PC-3 (cell line): ENCODE measurements around the gene ZNF785.

Experiments
- CTCF ChIP-seq: fragments of 300-600 bp; sonication (generic); conservative IDR thresholded peaks from 2 replicates; pipeline ENCODE4 v1.5.1; 2017; ENCODE audit warnings: antibody characterized with exemption, low read depth, mild to moderate bottlenecking, low read length
- EZH2 ChIP-seq: fragments of 300-600 bp; sonication (generic); IDR thresholded peaks from one replicate; pipeline ENCODE4 v1.6.1; 2017; ENCODE audit warnings: antibody characterized with exemption, mild to moderate bottlenecking, low read length; ENCODE audit not compliant: unreplicated experiment
- EZH2phosphoT487 ChIP-seq: fragments of 300-600 bp; sonication (generic); IDR thresholded peaks from 2 replicates; pipeline ENCODE4 v1.6.1; 2018; ENCODE audit warnings: mild to moderate bottlenecking, antibody characterized with exemption, low read length, borderline replicate concordance

DNA sequence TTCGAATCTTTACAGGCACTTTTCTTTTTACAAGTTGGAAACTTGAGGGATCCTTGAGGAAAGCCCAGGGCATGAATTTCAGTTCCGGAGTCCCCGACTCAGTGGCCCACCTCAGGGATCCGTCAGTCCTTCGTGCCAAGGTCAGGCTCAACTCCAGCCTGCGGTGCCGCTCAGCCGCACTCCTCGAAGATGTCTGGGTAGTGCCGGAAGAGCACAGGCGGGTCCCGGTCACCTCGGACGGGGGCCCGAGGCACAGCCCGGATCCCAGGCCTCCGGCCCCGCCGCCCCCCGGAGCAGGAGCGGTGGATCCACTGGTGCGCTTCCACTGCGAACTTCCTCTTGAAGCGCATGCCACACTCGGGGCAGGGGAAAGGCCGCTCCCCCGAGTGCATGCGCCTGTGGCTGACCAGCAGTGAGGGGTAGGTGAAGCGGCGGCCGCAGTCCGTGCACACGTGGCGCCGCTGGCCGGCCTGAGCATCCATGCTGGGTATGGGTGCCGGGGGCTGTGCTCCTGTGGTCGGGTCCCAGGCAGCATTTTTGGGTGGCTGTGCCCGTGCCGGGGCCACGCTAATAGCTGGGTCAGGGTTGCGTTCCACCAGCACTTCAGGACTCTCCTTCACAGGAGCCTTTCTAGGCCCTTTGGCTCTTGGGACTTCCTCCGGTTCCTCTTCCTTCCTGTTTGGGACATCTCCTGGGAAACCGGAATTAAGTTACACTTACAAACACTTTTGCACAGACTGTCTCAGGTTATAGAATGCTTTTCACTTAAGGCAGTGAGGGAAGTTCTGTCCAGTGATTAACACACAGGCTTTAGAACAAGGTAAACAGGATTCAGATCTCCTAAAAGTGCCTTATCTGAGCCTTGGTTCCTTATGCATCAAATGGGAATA, 15.5 kb downstream of the ZNF785 start:
- no peak for TF ChIP-seq EZH2
- no peak for TF ChIP-seq CTCF
- no peak for TF ChIP-seq EZH2phosphoT487
